GM12878 (cell line): Measurements from ENCODE around the gene GJA5. TPM values are rescaled to one million over a fixed set of nuclear protein-coding genes. Genes with fewer than 3 reads are reported as not detected.

Source experiments
- ATAC-seq: fragments of 200-7000 bp; cut with Tn5 transposase; 3 replicates; pipeline ENCODE4 v1.9.1; 2020; ENCODE audit warnings: mild to moderate bottlenecking, moderate library complexity
- BruUV-seq: library from RNA; stranded (reverse); fragments of 400-500 nt; replicated peaks from 2 replicates; lab custom pipeline; 2021; lab: Mats Ljungman, UMichigan
- CTCF ChIA-PET: fragments of 300-600 bp; sonication (Branson Sonifier 250); formaldehyde crosslinking; extraction: SDS; loops from one replicate; lab custom pipeline; 2021; ENCODE audit warnings: inconsistent platforms; lab: Yijun Ruan, JAX
- POLR2A ChIA-PET: fragments of 350-600 bp; formaldehyde crosslinking; extraction: SDS; loops from one replicate; lab custom pipeline; 2021; ENCODE audit warnings: inconsistent platforms; lab: Charles Lee
- RAD21 ChIA-PET: fragments of 300-600 bp; sonication (Branson Sonifier 250); formaldehyde crosslinking; loops from one replicate; lab custom pipeline; 2023; ENCODE audit warnings: antibody characterized with exemption; ENCODE audit not compliant: unreplicated experiment; lab: Charles Lee
- SMC1A ChIA-PET: fragments of 300-600 bp; sonication (Branson Sonifier 250); formaldehyde crosslinking; loops from one replicate; lab custom pipeline; 2023; ENCODE audit not compliant: unreplicated experiment, uncharacterized antibody; lab: Charles Lee
- DNase-seq: peaks from one replicate; pipeline ENCODE4 v3.0.0-alpha.2; 2011; ENCODE audit warnings: low read depth, low spot score
- FAIRE-seq: peaks from 3 replicates; lab custom pipeline; 2011; peaks lifted over from hg19 to GRCh38; lab: Jason Lieb, UNC
- H2AFZ ChIP-seq: 2 replicates; pipeline ENCODE4 v1.6.0; 2011; ENCODE audit warnings: low read depth, low read length, control low read depth; ENCODE audit not compliant: control insufficient read depth
- H3K27ac ChIP-seq: 2 replicates; pipeline ENCODE4 v1.5.1; 2011; ENCODE audit warnings: control low read depth; ENCODE audit not compliant: control insufficient read depth, insufficient read depth
- H3K27me3 ChIP-seq, 2 experiments: replicated peaks in 1 of 2; 2 replicates each; pipeline versions ENCODE4 v1.6.0 to v1.6.1; 2011; ENCODE audit warnings: low read length in 1 of 2; ENCODE audit not compliant: control insufficient read depth in 2 of 2, insufficient read depth in 2 of 2
- H3K36me3 ChIP-seq, 2 experiments: 2 replicates each; pipeline ENCODE4 v1.5.1; 2011; ENCODE audit warnings: low read length in 1 of 2; ENCODE audit not compliant: control insufficient read depth in 2 of 2, insufficient read depth in 2 of 2
- H3K4me1 ChIP-seq: 2 replicates; pipeline ENCODE4 v1.6.1; 2011; ENCODE audit warnings: mild to moderate bottlenecking, low read length, moderate library complexity, mixed read lengths; ENCODE audit not compliant: control insufficient read depth, insufficient read depth
- H3K4me2 ChIP-seq: 2 replicates; pipeline ENCODE4 v1.6.0; 2011; ENCODE audit warnings: control low read depth; ENCODE audit not compliant: control insufficient read depth, insufficient read depth
- H3K4me3 ChIP-seq: fragments of 200-600 bp; sonication (generic); 2 replicates; pipeline ENCODE4 v1.5.1; 2016
- H3K79me2 ChIP-seq: 2 replicates; pipeline ENCODE4 v1.6.0; 2011; ENCODE audit warnings: low read length; ENCODE audit not compliant: control insufficient read depth, insufficient read depth
- H3K9ac ChIP-seq: 2 replicates; pipeline ENCODE4 v1.8.0; 2011; ENCODE audit warnings: low read length, control low read depth, mixed read lengths; ENCODE audit not compliant: control insufficient read depth, insufficient read depth
- H3K9me3 ChIP-seq: replicated peaks from 3 replicates; pipeline ENCODE4 v1.5.1; 2011; ENCODE audit warnings: mild to moderate bottlenecking, low read length; ENCODE audit not compliant: control insufficient read depth, insufficient read depth
- H4K20me1 ChIP-seq: 2 replicates; pipeline ENCODE4 v1.6.0; 2011; ENCODE audit not compliant: control insufficient read depth, insufficient read depth
- BCL11A ChIP-seq: IDR thresholded peaks from 2 replicates; pipeline ENCODE4 v1.6.1; 2011; ENCODE audit warnings: low read depth, low read length
- BHLHE40 ChIP-seq, 2 experiments: fragments of 450-650 bp in 1 of 2; IDR thresholded peaks; 2 replicates each; pipeline ENCODE4 v1.6.1; 2011 to 2017; ENCODE audit warnings: low read depth in 2 of 2, borderline replicate concordance in 1 of 2, improper control_type of control experiment in 1 of 2, low read length in 1 of 2, mild to moderate bottlenecking in 1 of 2
- BMI1 ChIP-seq: fragments of 450-650 bp; IDR thresholded peaks from 2 replicates; pipeline ENCODE4 v1.6.1; 2016; ENCODE audit warnings: mild to moderate bottlenecking, moderate library complexity, borderline replicate concordance
- DPF2 ChIP-seq: fragments of 450-650 bp; IDR thresholded peaks from 2 replicates; pipeline ENCODE4 v1.6.1; 2017; ENCODE audit warnings: mild to moderate bottlenecking
- FOXK2 ChIP-seq: fragments of 450-650 bp; IDR thresholded peaks from 2 replicates; pipeline ENCODE4 v1.6.1; 2017; ENCODE audit warnings: mild to moderate bottlenecking, moderate library complexity
- GABPA ChIP-seq: IDR thresholded peaks from 2 replicates; pipeline ENCODE4 v1.6.1; 2014; ENCODE audit warnings: antibody characterized with exemption, low read depth, mild to moderate bottlenecking, inconsistent platforms
- HCFC1 ChIP-seq: fragments of 150-350 bp; IDR thresholded peaks from 2 replicates; pipeline ENCODE4 v1.6.1; 2014; ENCODE audit warnings: low read length
- IRF3 ChIP-seq: fragments of 450-650 bp; IDR thresholded peaks from 2 replicates; pipeline ENCODE4 v1.6.1; 2014; ENCODE audit warnings: mild to moderate bottlenecking
- KLF5 ChIP-seq: fragments of 450-650 bp; IDR thresholded peaks from 2 replicates; pipeline ENCODE4 v1.6.1; 2014; ENCODE audit warnings: mild to moderate bottlenecking; ENCODE audit not compliant: partially characterized antibody
- NR2F1 ChIP-seq: fragments of 450-650 bp; conservative IDR thresholded peaks from 2 replicates; pipeline ENCODE4 v1.6.1; 2017; ENCODE audit warnings: mild to moderate bottlenecking
- POLR2AphosphoS2 ChIP-seq: IDR thresholded peaks from 2 replicates; pipeline ENCODE4 v1.6.1; 2011; ENCODE audit warnings: low read depth, mild to moderate bottlenecking, low read length, improper control_type of control experiment, moderate library complexity
- PRDM15 ChIP-seq: fragments of 450-650 bp; formaldehyde crosslinking; IDR thresholded peaks from 2 replicates; pipeline ENCODE4 v1.4.0; 2020; ENCODE audit warnings: mild to moderate bottlenecking, moderate library complexity
- RAD21 ChIP-seq: IDR thresholded peaks from 2 replicates; pipeline ENCODE4 v1.6.1; 2011; ENCODE audit warnings: mild to moderate bottlenecking, low read depth, low read length, moderate library complexity; ENCODE audit not compliant: insufficient read depth
- RFX5 ChIP-seq: IDR thresholded peaks from 2 replicates; pipeline ENCODE4 v1.6.1; 2011; ENCODE audit warnings: low read depth, low read length, improper control_type of control experiment
- SMARCA5 ChIP-seq: fragments of 450-650 bp; IDR thresholded peaks from 2 replicates; pipeline ENCODE4 v1.6.1; 2017; ENCODE audit warnings: mild to moderate bottlenecking
- SP1 ChIP-seq: IDR thresholded peaks from one replicate; pipeline ENCODE4 v1.6.1; 2011; ENCODE audit warnings: low read depth, low read length
- STAT1 ChIP-seq: fragments of 450-650 bp; conservative IDR thresholded peaks from 2 replicates; pipeline ENCODE4 v1.6.1; 2014; ENCODE audit warnings: antibody characterized with exemption, mild to moderate bottlenecking
- TCF12 ChIP-seq: IDR thresholded peaks from 2 replicates; pipeline ENCODE4 v1.6.1; 2011; ENCODE audit warnings: low read depth, mild to moderate bottlenecking, low read length
- in situ Hi-C: fragments of 300-500 bp; cut with MboI; formaldehyde crosslinking; loops from 9 replicates; pipeline ENCODE4 v1.14.3; 2018; ENCODE audit warnings: mixed read lengths
- intact Hi-C: fragments of 100-400 bp; cut with micrococcal nuclease; formaldehyde crosslinking; loops from one replicate; pipeline ENCODE4 v1.14.2; 2022; ENCODE audit not compliant: unreplicated experiment
- polyA plus RNA-seq, 11 experiments: library from polyadenylated mRNA; depleted of rRNA in 4 of 11; unstranded in 6 of 11; stranded (reverse) in 5 of 11; fragments of >200 nt; fragmentation: Nextera tagmentation in 4 of 11; fragmentation: Illumina TruSeq in 1 of 11; extraction: Ambion mirVana in 4 of 11; extraction: Trizol in 1 of 11; gene quantifications; 1 replicate in 1 of 11; 2 replicates in 10 of 11; pipeline versions ENCODE4 v1.2.1 to v1.2.3, GENCODE V29; 2011 to 2016; ENCODE audit warnings: inconsistent platforms in 2 of 11, missing spikeins in 2 of 11, low read depth in 1 of 11
- total RNA-seq, 4 experiments: library from RNA; depleted of rRNA in 3 of 4; stranded (reverse); fragments of >200 nt in 3 of 4; fragmentation: Illumina TruSeq in 1 of 4; extraction: Trizol in 1 of 4; gene quantifications; 2 replicates each; pipeline versions ENCODE4 v1.2.1 to v1.2.3, GENCODE V29; 2013 to 2021

The GJA5 gene
- total and polyA plus RNA-seq, 10 of the 15 experiments (the other 5 are each of a cell fraction or from before 2014, with no cell fraction given): not detected

GRCh38 chr1:147736883-147737282 lies 23.5 kb downstream of the GJA5 start:
- ChIA-PET RAD21 (no interaction called here), SMC1A (interaction anchor here (1.0 kb wide), 2 partner anchors 11 to 21 kb away, joined by 3 read pairs; no protein-coding TSS in a partner anchor), POLR2A (no interaction called here), CTCF (interaction anchor here (1.4 to 1.6 kb wide), 2 partner anchors 9 to 96 kb away, joined by 3 read pairs; no protein-coding TSS in a partner anchor)
- TF ChIP-seq PRDM15 (CRISPR knock-in tag) (no peak), FOXK2 (no peak), DPF2 (no peak), RFX5 (no peak), IRF3 (no peak), RAD21 (no peak), HCFC1 (no peak), BMI1 (no peak), GABPA (no peak), TCF12 (no peak), BCL11A (no peak), KLF5 (no peak), BHLHE40 (IDR thresholded peaks at IDR 0.05; ENCODE audit: borderline replicate concordance in 1 of 2, low read depth in 2 of 2, low read length in 1 of 2) (no peak), SMARCA5 (no peak), NR2F1 (no peak), POLR2AphosphoS2 (no peak), STAT1 (no peak), SP1 (no peak)
- FAIRE-seq (no peak), ATAC-seq (no peak), DNase-seq (no peak)
- intact Hi-C loops: no loop called here
- Histone ChIP-seq H3K4me3 (no peak overlapping the region), H3K27ac (no peak overlapping the region), H3K4me2 (no peak overlapping the region), H3K4me1 (no peaks in the 10 kb centered on the region), H3K36me3 (no peaks in the 10 kb centered on the region), H2AFZ (no peak overlapping the region), H3K9ac (no peak overlapping the region), H3K9me3 (no peaks in the 10 kb centered on the region), H3K79me2 (no peaks in the 10 kb centered on the region), H4K20me1 (no peaks in the 10 kb centered on the region), H3K27me3 (no peaks in the 10 kb centered on the region; a peak in 1 of 4 replicates)
- BruUV-seq: no TSS peak
- in situ Hi-C loops: no loop called here
